ENCODE results near the gene PRR15L. TPM values are rescaled to one million over a fixed set of nuclear protein-coding genes. Genes with fewer than 3 reads are reported as not detected.

Gene PRR15L
- total and polyA plus RNA-seq, 2 of the 8 experiments (the other 6 are each of a cell fraction or from before 2014, with no cell fraction given): 0.26 to 1.1 TPM

DNA sequence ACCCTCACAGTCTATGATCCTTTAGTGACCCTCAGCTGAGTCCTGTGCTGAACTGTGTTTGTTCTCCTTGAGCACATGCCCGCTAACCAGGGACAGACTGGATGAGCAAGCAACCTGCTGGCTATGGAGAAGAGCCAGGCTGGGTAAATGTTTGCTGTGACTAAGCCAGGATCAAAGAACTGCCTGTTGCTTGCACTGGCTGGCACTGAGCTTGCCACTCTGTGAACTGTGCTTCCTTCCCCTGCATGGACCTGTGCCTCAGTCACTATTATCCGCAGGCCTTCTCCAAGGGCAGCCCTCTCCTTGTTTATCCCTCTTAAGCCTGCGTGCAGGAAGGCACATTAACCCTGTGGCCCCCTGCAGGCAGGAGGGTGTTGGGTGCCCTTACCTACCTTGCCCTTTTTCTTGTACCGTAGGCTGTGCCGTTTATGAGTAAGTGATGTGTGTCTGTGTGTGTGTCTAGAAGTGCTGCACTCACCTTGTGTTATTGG, 8.9 kb downstream of the PRR15L start:
- Histone ChIP-seq H3K23ac (ENCODE audit: insufficient read length) (no peak overlapping the region), H4K8ac (ENCODE audit: extremely low read depth, insufficient read depth, low read length) (peak overlapping the region; percentile 19; the same call in 1 of the 2 replicates), H4K5ac (ENCODE audit: insufficient read length, low read depth, low read length) (no peak overlapping the region), H4K20me1 (replicated peaks in 1 of 2; ENCODE audit: control insufficient read depth in 1 of 2, insufficient read depth in 2 of 2, low read length in 2 of 2) (no peaks in the 10 kb centered on the region), H3K4ac (replicated peaks; ENCODE audit: insufficient read length, low read depth, low read length) (peak overlapping the region; percentile 70), H2BK15ac (ENCODE audit: low read length) (peak overlapping the region; percentile 93; the same call in 1 of the 2 replicates), H3K4me3 (ENCODE audit: extremely low read depth in 1 of 4, insufficient read depth in 2 of 4, low read depth in 3 of 4, low read length in 4 of 4) (no peak overlapping the region), H3K23me2 (ENCODE audit: low read depth, low read length) (no peaks in the 10 kb centered on the region), H3K18ac (ENCODE audit: extremely low read depth, low read length) (no peak overlapping the region), H4K91ac (replicated peaks; ENCODE audit: insufficient read length, low read length) (no peak overlapping the region), H3K79me2 (ENCODE audit: control insufficient read depth in 1 of 2, insufficient read depth in 2 of 2, low read length in 2 of 2) (no peaks in the 10 kb centered on the region), H2AFZ (ENCODE audit: low read length) (0 out of 2 replicates have a peak overlapping the region, but pooled peaks have one; percentile 29), H3K27me3 (replicated peaks in 1 of 4; ENCODE audit: control insufficient read depth in 3 of 4, extremely low read depth in 1 of 4, insufficient read depth in 3 of 4, low read length in 3 of 4) (peaks cover 0 to 6% (median 0%) of the 10 kb centered on the region in 4 experiments; a peak in 1 of 7 replicates), H2BK5ac (ENCODE audit: low read depth, low read length) (peak overlapping the region; percentile 61; the same call in 1 of the 2 replicates), H3K27ac (ENCODE audit: low read depth, low read length) (no peak overlapping the region), H2BK12ac (ENCODE audit: low read depth, low read length) (no peak overlapping the region), H3K4me1 (replicated peaks in 1 of 4; ENCODE audit: control insufficient read depth in 3 of 4, insufficient read depth in 4 of 4, low read length in 3 of 4) (peaks cover 0 to 8% (median 4%) of the 10 kb centered on the region in 4 experiments; a peak in 3 of 7 replicates), H3K36me3 (ENCODE audit: control insufficient read depth in 2 of 4, insufficient read depth in 4 of 4, low read length in 3 of 4) (no peaks in the 10 kb centered on the region; a peak in 1 of 8 replicates), H2BK20ac (ENCODE audit: low read length) (no peak overlapping the region), H3K9me3 (ENCODE audit: insufficient read depth in 2 of 2, low read depth in 1 of 2, low read length in 1 of 2) (no peaks in the 10 kb centered on the region), H3K14ac (ENCODE audit: insufficient read length) (no peak overlapping the region), H3K56ac (replicated peaks; ENCODE audit: insufficient read length, low read depth, low read length) (no peak overlapping the region), H3K4me2 (ENCODE audit: insufficient read depth in 1 of 2, low read depth in 2 of 2, low read length in 2 of 2) (no peak overlapping the region), H3K79me1 (ENCODE audit: low read depth, low read length) (no peaks in the 10 kb centered on the region), H3K9ac (replicated peaks in 1 of 4; ENCODE audit: extremely low read depth in 1 of 4, low read depth in 3 of 4, low read length in 3 of 4) (no peak overlapping the region), H2AK5ac (ENCODE audit: low read depth, low read length) (no peak overlapping the region), H2BK120ac (replicated peaks; ENCODE audit: low read depth, low read length) (no peak overlapping the region)
- DNase-seq (ENCODE audit: low read depth in 1 of 2, low spot score in 2 of 2): no peak
- no peak for FAIRE-seq
- TF ChIP-seq JUN (IDR thresholded peaks at IDR 0.05; ENCODE audit: low read depth, low read length): no peak
- ChIA-PET CTCF (ENCODE audit: partially characterized antibody) (interaction anchor here (0.6 to 40.5 kb wide), 13 partner anchors 0 to 125 kb away, joined by 3 to 1010 read pairs (median 8); partner anchors contain the start of genes CDK5RAP3, PNPO, PRR15L and SCRN2), POLR2A (ENCODE audit: partially characterized antibody) (interaction anchor here (0.9 kb wide), 1 partner anchor 43 kb away, joined by 4 read pairs; no protein-coding TSS in a partner anchor)
- 86% methylated on average over 5 of the region's 5 CpGs; no CpG with 5 or more reads in 1 of the 2 experiments for WGBS, 2 experiments (ENCODE audit: extremely low coverage in 1 of 2, insufficient coverage in 1 of 2, insufficient read length in 1 of 2, insufficient replicate concordance in 2 of 2, low coverage in 1 of 2, low lambda C conversion rate in 2 of 2, missing lambda C conversion rate in 1 of 2)

Measured in H1 (cell line).